Dedifferentiated amniotic fluid mesenchymal stem cell (primary cell): Measurements from ENCODE around the gene MAPRE2.
"Not testable (repeated sequence)": the region's sequence is repeated elsewhere in the genome, so short reads cannot be mapped to it uniquely, and the experiment has no call there.

Source experiments
- DNase-seq: peaks from one replicate; pipeline ENCODE4 v3.0.0-alpha.2; 2016; ENCODE audit errors: extremely low spot score

MAPRE2 gene

DNA sequence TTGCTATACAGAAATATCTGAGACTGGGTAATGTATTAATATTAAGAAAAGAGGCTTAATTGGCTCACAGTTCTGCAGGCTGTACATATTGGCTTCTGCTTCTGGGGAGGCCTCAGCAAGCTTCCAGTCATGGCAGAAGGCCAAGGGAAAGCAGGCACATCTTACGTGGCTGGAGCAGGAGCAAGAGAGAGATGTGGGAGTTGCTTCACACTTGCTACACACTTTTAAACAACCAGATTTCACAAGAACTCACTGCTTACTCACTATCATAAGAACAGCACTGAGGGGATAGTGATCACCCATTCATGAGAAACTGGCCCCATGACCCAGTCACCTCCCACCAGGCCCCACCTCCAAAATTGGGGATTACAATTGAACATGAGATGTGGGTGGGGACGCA is 50.6 kb downstream of the MAPRE2 start:
- no peak for DNase-seq

DNA sequence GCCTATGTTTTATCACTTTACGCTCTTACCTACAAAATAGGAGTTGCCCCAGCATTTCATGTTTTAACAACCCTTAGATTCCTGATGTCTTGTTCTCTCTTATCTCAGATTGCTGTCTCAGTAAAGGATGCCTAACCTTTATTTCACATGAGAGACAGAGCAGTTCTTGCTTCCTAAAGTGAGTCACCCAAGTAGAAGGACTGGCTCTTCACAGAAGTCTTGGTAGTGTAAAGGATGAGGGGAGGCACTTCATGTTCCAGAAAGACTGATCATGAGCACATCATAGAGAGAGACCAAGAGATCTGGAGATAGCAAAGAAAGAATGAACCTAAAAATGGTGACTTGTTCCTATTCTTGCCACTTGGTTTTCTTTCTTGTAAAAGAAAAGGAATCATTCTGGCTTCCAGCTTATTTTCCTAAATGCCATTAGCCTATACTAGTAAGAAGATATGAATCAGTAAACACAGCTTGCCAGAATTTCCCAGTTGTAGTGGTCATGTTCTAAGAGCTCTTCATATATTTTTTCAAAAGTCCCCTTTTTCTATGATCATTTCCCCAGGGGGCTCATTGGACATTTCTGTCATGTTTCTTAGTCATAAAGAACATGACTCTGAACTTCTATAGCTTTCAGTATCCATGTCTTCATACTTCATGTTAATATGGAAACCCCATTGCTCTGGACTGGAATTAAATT is 54.9 kb downstream of the MAPRE2 start:
- no peak for DNase-seq

DNA sequence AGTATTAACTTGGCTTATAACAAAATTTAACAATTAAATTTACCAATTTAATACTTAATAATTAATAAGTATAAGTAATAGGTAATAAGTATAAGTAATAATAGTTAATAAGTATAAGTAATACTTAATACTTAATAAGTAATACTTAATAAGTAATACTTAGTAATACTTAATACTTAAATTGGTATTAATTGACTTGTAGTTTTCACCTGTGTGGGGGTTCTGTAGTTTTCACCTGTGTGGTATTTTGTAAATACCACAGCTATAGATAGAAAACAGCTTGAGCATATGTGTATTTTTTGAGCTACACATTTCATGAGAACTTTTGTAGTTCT is 55.4 kb downstream of the MAPRE2 start:
- DNase-seq, result no peak

DNA sequence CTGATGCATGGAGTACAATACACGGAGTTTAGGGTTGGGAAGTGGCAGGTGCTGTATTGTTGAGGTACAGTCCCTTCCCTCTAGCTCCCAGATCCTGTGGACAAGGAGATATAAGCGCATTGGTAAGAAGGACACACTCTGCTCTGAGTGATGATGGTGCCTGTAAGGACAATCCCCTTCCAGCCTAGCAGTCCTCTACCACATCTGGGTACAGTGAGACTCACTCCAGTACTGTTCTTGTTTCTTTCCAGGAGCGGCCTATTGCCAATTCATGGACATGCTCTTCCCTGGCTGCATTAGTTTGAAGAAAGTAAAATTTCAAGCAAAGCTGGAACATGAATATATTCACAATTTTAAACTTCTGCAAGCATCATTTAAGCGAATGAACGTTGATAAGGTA is 56.0 kb downstream of the MAPRE2 start:
- DNase-seq, result no peak

DNA sequence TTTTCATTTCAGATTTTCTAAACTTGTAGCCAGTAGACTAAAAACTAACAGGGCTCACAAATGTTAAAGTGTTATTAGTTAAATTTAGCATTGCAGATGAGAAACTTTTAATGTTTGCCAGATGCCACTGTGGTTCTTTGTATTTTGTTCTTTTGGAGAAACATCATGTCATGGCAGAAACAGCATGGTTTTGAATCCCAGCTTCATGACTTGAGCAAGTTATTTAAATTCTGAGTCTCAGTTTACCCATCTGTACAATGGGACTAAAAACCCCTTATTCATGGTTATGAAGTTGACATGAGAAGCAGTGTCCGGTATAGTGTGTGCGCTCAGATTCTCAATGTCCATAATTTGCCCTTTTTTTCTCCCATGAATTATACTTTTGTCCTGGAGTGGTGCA is 56.5 kb downstream of the MAPRE2 start:
- DNase-seq, result no peak

DNA sequence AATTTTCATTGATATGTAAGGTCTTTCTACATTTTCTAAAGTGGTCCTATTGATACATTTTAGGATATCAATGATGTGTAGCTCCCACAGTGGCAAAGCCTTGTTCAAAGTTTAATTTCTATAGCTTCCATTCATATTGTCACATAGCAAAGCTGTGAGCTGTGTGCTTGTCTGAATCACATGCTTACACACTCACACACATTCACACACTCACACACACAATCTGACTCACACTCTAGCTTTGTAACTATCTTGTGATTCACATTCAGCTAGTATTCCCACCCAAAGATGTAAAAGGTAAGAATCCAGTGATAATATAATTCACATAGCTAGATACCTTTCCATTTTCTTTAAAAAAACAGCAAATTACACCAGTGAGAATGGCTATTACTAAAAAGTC is 58.7 kb downstream of the MAPRE2 start:
- no peak for DNase-seq

DNA sequence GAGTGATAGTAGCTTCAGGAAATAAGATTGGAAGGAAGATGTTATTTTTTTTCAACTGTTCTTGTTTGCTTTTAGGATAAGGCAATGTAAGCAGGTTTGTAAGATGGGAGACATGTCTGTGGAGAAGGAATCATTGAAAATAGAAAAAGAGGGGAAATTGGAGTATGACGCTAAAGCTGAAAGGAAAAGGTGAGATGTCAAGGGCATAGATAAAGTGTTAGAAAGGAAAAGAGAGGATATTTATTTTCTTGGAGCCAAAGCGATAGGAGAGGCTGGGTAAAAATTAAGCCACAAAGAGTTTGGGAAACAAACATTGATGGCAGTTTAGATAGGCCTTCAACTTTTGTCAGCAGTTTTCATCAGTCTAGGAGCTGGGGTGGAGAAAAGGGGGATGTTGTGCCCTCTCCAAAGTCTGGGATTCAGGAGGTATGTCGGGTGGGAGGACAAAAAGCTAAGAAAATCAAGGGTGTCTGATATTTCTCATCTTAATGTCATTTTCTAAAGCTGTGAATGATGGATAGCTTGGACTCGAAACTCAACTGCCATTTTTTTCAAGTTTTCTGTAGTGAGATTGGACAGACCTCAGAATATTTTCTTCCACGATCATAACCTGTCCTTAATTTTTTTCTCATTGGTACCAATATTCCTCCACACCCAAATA is 63.3 kb downstream of the MAPRE2 start:
- no peak for DNase-seq

DNA sequence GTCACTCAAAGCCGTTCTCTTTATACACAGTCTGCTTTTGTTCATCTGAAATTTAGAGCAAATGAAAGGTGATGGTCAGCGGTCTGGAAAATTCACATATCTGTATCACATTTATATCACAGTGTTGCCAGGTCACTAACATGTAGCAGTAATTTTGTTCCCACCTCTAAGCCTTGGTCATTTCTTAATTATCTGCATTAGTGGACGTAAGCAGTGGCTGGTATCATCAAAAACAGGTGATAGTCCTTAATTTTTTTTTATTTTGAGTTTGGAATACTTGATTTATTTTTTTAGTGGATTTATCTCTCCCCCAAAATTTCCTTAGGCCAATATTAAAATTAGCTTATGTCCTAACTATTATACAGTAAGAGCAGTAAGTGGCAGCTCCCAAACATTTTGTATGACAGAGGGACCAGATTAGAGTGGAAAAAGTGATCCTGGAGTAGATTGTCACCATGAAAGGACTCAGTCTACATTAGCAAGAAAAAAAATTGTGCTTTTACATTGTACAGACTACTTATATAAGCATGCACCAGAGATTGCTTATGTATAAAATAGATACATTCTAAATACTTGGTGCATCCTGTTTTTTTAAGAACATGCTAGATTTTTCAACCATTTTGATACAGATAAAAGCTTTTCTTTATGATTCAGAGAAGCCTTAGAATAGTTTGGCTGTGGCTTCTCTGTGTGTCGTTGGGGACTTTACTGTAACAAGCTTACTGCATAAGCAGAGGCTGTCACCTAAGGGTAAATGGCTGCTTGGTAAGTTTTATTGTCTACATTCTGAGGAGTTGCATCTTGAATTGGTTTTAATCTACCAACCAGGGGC is 65.0 kb downstream of the MAPRE2 start:
- no peak for DNase-seq

DNA sequence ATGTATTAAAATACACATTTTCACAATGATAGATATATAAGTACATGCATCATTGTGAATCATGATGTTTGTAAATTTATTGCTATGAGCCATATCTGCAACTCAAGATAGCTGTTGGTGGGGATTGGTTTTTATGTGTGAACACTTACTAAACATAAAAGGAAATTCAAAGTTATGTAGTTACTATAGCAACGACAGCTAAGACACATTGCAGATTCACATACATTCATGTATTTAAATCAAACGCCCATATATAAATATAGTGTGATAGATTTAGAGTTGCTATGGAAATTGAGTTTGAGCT is 65.6 kb downstream of the MAPRE2 start:
- no peak for DNase-seq

DNA sequence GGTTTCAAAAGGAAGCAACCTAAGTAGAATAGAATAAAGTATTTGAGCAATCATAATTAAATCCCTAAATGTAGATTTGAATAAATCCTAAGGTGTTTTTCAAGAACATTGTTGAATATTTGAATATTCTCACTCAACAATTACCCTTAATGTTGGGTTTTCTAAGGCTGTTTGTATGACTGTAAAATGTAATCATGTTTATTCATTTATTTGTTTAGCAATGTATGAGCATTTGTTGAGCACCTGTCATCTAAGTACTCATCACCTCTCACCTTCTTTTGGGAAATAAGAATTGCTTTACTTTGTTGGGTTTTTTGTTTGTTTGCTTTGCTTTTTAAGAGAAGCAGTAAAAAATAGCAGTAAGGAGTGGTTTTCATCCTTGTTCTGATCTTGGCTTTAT is 66.0 kb downstream of the MAPRE2 start:
- DNase-seq, result no peak

DNA sequence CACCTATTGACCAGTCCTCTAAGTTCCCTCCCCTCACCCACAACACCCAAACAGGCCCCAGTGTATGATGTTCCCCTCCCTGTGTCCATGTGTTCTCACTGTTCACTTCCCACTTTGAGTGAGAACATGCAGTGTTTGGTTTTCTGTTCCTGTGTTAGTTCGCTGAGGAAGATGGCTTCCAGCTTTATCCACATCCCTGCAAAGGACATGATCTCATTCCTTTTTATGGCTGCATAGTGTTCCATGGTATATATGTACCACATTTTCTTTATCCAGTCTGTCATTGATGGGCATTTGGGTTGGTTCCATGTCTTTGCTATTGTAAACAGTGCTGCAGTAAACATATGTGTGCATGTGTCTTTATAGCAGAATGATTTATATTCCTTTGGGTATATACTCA is 66.9 kb downstream of the MAPRE2 start:
- not testable (repeated sequence) for DNase-seq

DNA sequence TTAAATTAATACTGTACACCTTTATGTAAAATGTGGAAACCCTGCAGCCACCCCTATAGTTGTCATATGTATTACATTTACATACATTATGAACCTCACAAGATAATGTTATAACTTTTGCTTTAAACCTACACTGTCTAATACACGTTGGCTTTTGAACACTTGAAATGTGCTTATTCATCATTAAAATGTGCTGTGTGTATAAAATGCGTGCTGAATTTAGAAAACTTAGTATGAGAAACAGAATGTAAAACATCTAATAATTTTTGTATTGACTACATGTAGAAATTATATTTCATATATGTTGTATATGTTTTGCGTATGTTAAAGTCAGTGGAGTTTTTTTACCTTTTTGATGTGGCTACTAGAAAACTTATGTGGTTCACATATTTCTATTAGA is 68.8 kb downstream of the MAPRE2 start:
- no peak for DNase-seq

DNA sequence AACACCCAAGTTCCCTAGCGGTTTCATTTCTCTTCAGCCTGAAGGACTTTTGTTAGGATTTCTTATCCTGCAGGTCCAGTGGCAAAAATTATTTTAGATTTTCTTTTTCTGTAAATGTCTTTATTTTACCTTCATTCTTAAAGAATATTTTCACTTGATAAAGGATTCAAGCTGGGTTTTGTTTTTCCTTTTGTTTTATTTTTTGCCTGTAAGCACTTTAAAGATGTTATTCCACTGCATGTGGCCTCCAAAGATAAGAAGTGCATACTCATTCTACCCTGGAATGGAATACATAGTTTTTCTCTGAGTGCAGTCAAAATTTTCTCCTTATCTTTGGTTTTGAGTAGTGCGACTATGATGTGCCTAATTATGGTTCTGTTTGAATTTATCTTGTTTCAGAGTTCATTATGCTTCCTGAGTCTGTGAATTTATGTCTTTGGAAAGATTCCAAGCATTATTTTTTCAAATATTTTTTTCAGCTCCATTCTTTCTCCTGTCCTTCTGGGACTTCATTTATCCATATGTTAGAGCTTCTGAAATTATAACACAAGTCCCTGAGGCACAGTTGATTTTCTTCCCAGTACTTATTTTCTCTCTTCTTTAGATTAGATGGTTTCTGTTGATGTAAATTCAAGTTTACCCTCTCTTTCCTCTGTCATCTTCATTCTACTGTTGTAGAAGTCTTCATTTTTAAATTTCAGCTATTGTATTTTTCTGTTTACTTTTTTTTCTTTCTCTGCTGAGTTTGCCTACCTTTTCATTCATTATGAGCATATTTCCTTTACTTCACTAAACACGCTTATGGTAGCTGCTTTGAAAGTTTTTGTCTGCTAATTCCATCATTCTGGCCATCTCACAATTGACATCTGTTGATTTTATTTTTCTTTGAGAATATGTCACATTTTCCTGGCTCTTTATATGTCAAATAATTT is 69.6 kb downstream of the MAPRE2 start:
- DNase-seq, result no peak

DNA sequence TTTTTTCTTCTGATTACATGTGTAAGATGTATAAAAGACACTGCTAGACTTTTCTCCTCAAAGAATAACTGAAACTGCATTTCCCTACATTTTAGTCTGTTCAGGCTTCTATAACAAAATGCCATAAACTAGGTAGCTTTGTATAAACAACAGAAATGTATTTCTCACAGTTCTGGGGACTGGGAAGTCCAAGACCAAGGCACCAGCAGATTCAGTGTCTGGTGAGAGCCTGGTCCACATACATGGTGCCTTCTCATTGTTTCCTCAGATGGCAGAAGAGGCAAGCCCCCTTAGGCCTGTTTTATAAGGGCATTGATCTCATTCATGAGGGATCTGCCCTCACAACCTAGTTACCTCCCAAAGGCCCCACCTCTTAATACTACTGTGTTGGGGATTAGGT is 71.5 kb downstream of the MAPRE2 start:
- DNase-seq, result no peak

DNA sequence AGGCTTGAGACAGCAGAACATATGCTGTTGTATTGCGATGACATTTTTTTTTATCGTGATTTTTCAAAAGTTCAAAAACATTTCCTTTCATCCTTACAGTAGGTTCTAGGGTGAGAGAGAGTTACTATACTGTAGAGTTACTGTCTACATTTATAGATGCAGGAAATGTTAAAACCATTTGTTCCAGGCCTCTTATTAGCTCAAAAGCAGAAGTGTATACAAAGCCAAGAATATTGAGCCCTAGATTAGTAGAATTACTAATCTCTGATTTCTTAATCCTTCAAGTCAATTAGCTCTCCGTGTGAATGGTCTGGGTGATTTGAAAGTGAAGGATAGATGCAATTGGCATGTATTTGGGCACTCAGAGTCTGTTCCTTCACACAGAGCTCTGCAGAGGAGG is 73.1 kb downstream of the MAPRE2 start:
- DNase-seq, result no peak

DNA sequence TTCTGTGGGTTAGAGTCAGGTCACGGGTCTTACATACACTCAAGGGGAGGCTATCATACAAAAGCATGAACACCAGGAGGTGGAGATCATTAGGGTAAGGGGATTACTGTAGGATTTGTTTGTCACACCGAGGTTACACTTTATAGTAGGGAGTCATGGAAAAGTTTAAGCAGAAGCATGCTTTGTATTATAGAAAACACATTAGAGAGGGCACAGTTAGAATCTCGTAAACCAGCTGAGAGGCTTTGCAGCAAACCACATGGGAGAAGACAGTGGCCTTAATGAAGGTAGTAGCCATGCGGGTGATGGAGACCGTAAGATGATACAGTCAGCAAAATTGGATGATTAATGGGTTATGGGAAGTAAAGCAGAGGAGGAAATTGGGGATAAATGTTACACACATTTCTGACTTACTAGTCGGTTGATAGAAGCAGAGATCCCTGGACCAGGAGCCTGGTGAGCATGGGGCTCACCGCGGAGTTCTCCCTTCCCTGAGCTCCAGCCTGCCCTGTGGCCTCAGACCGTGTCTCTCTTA is 75.6 kb downstream of the MAPRE2 start:
- no peak for DNase-seq

DNA sequence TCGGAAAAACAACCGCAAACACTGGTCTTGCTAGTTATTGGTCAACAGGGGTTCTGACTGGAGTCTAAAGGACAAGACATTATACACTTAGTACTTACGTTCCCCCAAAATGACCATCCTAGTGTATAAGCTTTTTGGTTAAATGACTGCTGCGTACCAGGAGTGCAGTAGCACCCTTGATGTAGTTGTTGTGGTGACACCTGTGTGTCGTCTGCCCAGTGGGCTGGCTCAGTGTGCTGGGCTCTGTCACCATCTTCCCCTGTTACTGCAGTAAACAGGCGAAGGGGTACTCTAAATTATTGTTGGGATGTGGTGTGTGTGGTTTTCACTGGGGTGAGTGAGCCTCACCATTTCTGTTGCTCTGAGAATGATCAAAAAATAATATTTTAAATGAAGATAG is 76.2 kb downstream of the MAPRE2 start:
- no peak for DNase-seq

DNA sequence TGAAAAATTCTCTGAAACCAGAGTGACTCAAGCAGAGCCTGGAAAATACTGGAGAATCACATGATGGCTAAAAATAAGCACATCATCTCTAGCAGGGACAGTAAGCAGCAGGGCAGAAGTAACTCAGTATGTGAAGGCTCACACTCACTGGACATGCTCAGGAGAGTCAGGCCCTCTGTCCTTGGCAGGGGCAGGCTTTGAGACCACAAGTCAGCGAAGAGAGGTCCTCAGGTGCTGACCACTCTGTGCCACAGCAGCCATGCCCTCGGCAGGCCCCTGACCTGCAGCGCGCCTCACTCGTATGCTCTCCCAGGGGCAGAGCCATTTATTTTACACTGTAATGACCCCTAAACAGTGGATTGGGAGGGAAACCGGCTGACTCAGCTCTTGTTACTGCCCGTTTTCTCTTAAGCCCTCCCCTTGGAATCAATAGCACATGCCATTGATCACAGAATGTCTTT is 76.8 kb downstream of the MAPRE2 start:
- peak; percentile 55 for DNase-seq

DNA sequence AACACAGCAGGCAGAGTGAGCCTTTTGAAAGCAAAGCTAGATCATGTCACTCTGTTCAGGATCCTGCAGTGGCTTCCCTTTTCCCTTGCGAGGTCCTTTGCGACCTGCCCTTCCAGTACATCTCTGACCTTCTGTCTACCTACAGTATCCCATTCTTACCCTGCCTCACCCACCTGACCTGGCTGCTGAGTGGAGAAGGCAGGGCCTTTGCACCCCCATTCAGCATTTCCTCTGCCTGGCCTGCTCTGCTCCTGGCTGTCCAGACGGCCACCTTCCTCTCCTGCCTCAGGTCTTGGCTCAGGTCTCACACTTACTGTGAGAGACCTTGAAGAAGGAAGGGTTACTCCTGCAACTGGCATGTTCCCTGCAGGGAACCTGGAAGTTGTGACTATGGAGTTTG is 77.4 kb downstream of the MAPRE2 start:
- DNase-seq, result no peak

DNA sequence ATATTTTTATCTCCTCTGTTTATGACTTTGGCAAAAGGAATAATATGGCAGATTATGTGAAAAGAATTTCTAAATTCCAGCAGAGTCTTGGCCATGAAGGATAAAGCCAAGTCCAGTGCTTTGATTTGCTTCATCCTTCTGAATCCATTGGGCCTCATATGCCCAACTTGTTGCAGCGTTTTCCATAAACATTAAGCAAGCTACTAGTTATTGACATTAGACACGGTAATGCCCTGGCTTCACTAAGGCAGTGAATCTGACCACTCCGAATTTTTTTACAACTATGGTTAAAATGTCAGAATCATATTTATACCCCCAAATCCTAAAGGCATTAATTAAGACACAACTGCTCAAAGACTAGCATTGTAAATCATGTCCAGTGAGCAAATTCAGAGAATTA is 79.8 kb downstream of the MAPRE2 start:
- no peak for DNase-seq

DNA sequence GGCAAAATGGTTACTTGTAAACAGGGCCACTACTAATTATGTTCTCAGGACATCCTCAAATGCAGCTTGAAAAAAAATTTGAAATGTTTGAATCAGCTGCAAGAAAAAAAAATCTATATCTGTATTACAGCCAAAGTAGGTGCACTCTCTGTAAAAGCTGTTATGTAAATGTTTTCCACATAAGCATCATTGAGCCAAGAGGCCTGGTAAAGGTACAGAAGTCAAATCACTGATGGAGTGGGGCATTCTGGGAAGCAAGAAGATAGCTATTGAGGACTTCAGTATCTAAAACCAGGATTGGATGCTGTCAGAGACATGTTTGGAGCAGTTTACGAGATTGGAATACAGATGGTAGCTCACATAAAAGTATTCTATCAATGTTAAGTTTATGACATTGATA is 80.3 kb downstream of the MAPRE2 start:
- no peak for DNase-seq
